Measurements from ENCODE around the gene MYOF. TPM values are rescaled to one million over a fixed set of nuclear protein-coding genes. Genes with fewer than 3 reads are reported as not detected.
"Not testable (repeated sequence)": the region's sequence is repeated elsewhere in the genome, so short reads cannot be mapped to it uniquely, and the experiment has no call there.

The MYOF gene
- total RNA-seq, 4 donors from 2014 or later: 44.6 to 113 (median 74.5) TPM

GRCh38 chr10:93425861-93426260 lies 56.3 kb downstream of the MYOF start:
- no peak for ATAC-seq (ENCODE audit: low FRiP score)
- TF ChIP-seq CTCF (IDR thresholded peaks at IDR 0.05): no peak
- no peak for DNase-seq (ENCODE audit: low spot score)

GRCh38 chr10:93422118-93422517 lies 60.0 kb downstream of the MYOF start:
- no peak for DNase-seq (ENCODE audit: low spot score)
- no peak for TF ChIP-seq CTCF (IDR thresholded peaks at IDR 0.05)
- no peak for ATAC-seq (ENCODE audit: low FRiP score)

GRCh38 chr10:93420944-93421825 lies 60.9 kb downstream of the MYOF start:
- no peak for TF ChIP-seq CTCF (IDR thresholded peaks at IDR 0.05)
- DNase-seq (ENCODE audit: low spot score) (no peak), ATAC-seq (ENCODE audit: low FRiP score) (no peak)

GRCh38 chr10:93420091-93420490 lies 62.0 kb downstream of the MYOF start:
- ATAC-seq (ENCODE audit: low FRiP score): no peak

GRCh38 chr10:93419016-93419415 lies 63.1 kb downstream of the MYOF start:
- ATAC-seq (ENCODE audit: low FRiP score); DNase-seq (ENCODE audit: low spot score): not testable (repeated sequence)

More at GRCh38 chr10:93420091-93420490, 62.0 kb downstream of the MYOF start:
- no peak for DNase-seq (ENCODE audit: low spot score)
- no peak for TF ChIP-seq CTCF (IDR thresholded peaks at IDR 0.05)

- TF ChIP-seq CTCF (IDR thresholded peaks at IDR 0.05): no peak
- ATAC-seq (ENCODE audit: low FRiP score): no peak
These were observed 64.2 kb downstream of the MYOF start for GRCh38 chr10:93417921-93418320.

GRCh38 chr10:93417266-93417665 lies 64.9 kb downstream of the MYOF start:
- no peak for TF ChIP-seq CTCF (IDR thresholded peaks at IDR 0.05)
- DNase-seq (ENCODE audit: low spot score) (no peak), ATAC-seq (ENCODE audit: low FRiP score) (no peak)

More at GRCh38 chr10:93417921-93418320, 64.2 kb downstream of the MYOF start:
- no peak for DNase-seq (ENCODE audit: low spot score)
